IMR-90 (cell line): Measurements from ENCODE around the gene ADGRG3. TPM values are rescaled to one million over a fixed set of nuclear protein-coding genes. Genes with fewer than 3 reads are reported as not detected.

ENCODE experiments used
- ATAC-seq: fragments of 200-7000 bp; cut with Tn5 transposase; 2 replicates; pipeline ENCODE4 v1.9.1; 2020; ENCODE audit warnings: low read depth, mild to moderate bottlenecking, moderate library complexity
- BruUV-seq: library from RNA; stranded (reverse); fragments of 400-500 nt; replicated peaks from 2 replicates; lab custom pipeline; 2021; lab: Mats Ljungman, UMichigan
- CTCF ChIA-PET: fragments of 300-600 bp; formaldehyde crosslinking; extraction: SDS; loops from one replicate; lab custom pipeline; 2021; ENCODE audit warnings: antibody characterized with exemption; lab: Yijun Ruan, JAX
- POLR2A ChIA-PET: fragments of 300-600 bp; sonication (Branson Sonifier 250); formaldehyde crosslinking; loops from one replicate; lab custom pipeline; 2022; ENCODE audit warnings: antibody characterized with exemption; ENCODE audit not compliant: unreplicated experiment; lab: Charles Lee
- DNase-seq: peaks from one replicate; pipeline ENCODE4 v3.0.0; 2013
- H2AFZ ChIP-seq: replicated peaks from 2 replicates; pipeline ENCODE3; 2013; ENCODE audit warnings: low read length, mild to moderate bottlenecking; ENCODE audit not compliant: poor library complexity
- H2AK5ac ChIP-seq: 2 replicates; pipeline ENCODE4 v1.6.1; 2013; ENCODE audit warnings: low read depth, low read length, inconsistent platforms
- H2AK9ac ChIP-seq: replicated peaks from 2 replicates; pipeline ENCODE3; 2013; ENCODE audit warnings: mild to moderate bottlenecking, low read depth, low read length, moderate library complexity; ENCODE audit not compliant: poor library complexity
- H2BK120ac ChIP-seq: 2 replicates; pipeline ENCODE4 v1.6.1; 2013; ENCODE audit warnings: low read depth, low read length, inconsistent platforms
- H2BK15ac ChIP-seq: 3 replicates; pipeline ENCODE4 v1.6.1; 2013; ENCODE audit warnings: low read depth, low read length, inconsistent platforms
- H2BK20ac ChIP-seq: 2 replicates; pipeline ENCODE4 v1.6.1; 2013; ENCODE audit warnings: low read depth, mild to moderate bottlenecking, inconsistent platforms, low read length, moderate library complexity
- H2BK5ac ChIP-seq: 2 replicates; pipeline ENCODE4 v1.6.1; 2013; ENCODE audit warnings: mild to moderate bottlenecking, low read depth, low read length, inconsistent platforms; ENCODE audit not compliant: poor library complexity, severe bottlenecking
- H3K14ac ChIP-seq: replicated peaks from 2 replicates; pipeline ENCODE4 v1.6.1; 2013; ENCODE audit warnings: low read depth, low read length, inconsistent platforms
- H3K18ac ChIP-seq: 2 replicates; pipeline ENCODE4 v1.6.1; 2013; ENCODE audit warnings: low read depth, low read length, control low read depth
- H3K23ac ChIP-seq: 2 replicates; pipeline ENCODE4 v1.6.1; 2013; ENCODE audit warnings: low read depth, low read length, inconsistent platforms
- H3K27ac ChIP-seq: 2 replicates; pipeline ENCODE4 v1.5.1; 2013; ENCODE audit warnings: mild to moderate bottlenecking, control low read depth, low read length; ENCODE audit not compliant: insufficient read depth
- H3K27me3 ChIP-seq: 2 replicates; pipeline ENCODE4 v1.6.1; 2013; ENCODE audit warnings: low read length; ENCODE audit not compliant: control insufficient read depth, insufficient read depth
- H3K36me3 ChIP-seq: 2 replicates; pipeline ENCODE4 v1.6.1; 2013; ENCODE audit warnings: low read length, mixed read lengths; ENCODE audit not compliant: control insufficient read depth, insufficient read depth
- H3K4ac ChIP-seq: 2 replicates; pipeline ENCODE4 v1.6.1; 2013; ENCODE audit warnings: low read depth, low read length, inconsistent platforms
- H3K4me1 ChIP-seq: 2 replicates; pipeline ENCODE4 v1.6.1; 2013; ENCODE audit warnings: low read length, mixed read lengths; ENCODE audit not compliant: control insufficient read depth, insufficient read depth
- H3K4me2 ChIP-seq: 2 replicates; pipeline ENCODE4 v1.6.1; 2013; ENCODE audit warnings: low read depth, mild to moderate bottlenecking, control low read depth, low read length, moderate library complexity
- H3K4me3 ChIP-seq: 2 replicates; pipeline ENCODE4 v1.5.1; 2013; ENCODE audit warnings: low read depth, mild to moderate bottlenecking, control low read depth, low read length, moderate library complexity; ENCODE audit not compliant: insufficient read depth
- H3K56ac ChIP-seq: 2 replicates; pipeline ENCODE4 v1.6.1; 2013; ENCODE audit warnings: low read length, inconsistent platforms; ENCODE audit not compliant: insufficient read depth; ENCODE audit errors: extremely low read depth
- H3K79me1 ChIP-seq, 2 experiments: 2 replicates each; pipeline ENCODE4 v1.6.1; 2013; ENCODE audit warnings: low read length in 2 of 2, inconsistent platforms in 1 of 2, low read depth in 1 of 2
- H3K9ac ChIP-seq: 2 replicates; pipeline ENCODE4 v1.6.1; 2013; ENCODE audit warnings: low read depth, low read length, control low read depth
- H3K9me1 ChIP-seq: 2 replicates; pipeline ENCODE4 v1.6.1; 2013; ENCODE audit warnings: low read length, inconsistent platforms; ENCODE audit not compliant: insufficient read depth
- H3K9me3 ChIP-seq: 2 replicates; pipeline ENCODE4 v1.6.1; 2013; ENCODE audit warnings: low read length; ENCODE audit not compliant: control insufficient read depth, insufficient read depth
- H4K20me1 ChIP-seq: 2 replicates; pipeline ENCODE4 v1.6.1; 2013; ENCODE audit warnings: low read length, inconsistent platforms; ENCODE audit not compliant: insufficient read depth
- H4K5ac ChIP-seq: 2 replicates; pipeline ENCODE4 v1.6.1; 2013; ENCODE audit warnings: mild to moderate bottlenecking, low read depth, low read length, control low read depth
- H4K8ac ChIP-seq, 2 experiments: 2 replicates each; pipeline ENCODE4 v1.6.1; 2013; ENCODE audit warnings: low read depth in 2 of 2, low read length in 2 of 2, control low read depth in 1 of 2, inconsistent platforms in 1 of 2
- H4K91ac ChIP-seq: 2 replicates; pipeline ENCODE4 v1.6.1; 2013; ENCODE audit warnings: low read depth, low read length, inconsistent platforms; ENCODE audit not compliant: insufficient read depth
- BHLHE40 ChIP-seq: fragments of 150-350 bp; IDR thresholded peaks from 2 replicates; pipeline ENCODE4 v1.6.1; 2016; ENCODE audit warnings: mild to moderate bottlenecking, low read depth, low read length
- CEBPB ChIP-seq: IDR thresholded peaks from 2 replicates; pipeline ENCODE4 v1.6.1; 2012; ENCODE audit warnings: low read depth, low read length, improper control_type of control experiment
- CHD1 ChIP-seq: IDR thresholded peaks from 2 replicates; pipeline ENCODE4 v1.6.1; 2012; ENCODE audit warnings: low read depth, low read length, improper control_type of control experiment
- FOS ChIP-seq: fragments of 150-350 bp; IDR thresholded peaks from 2 replicates; pipeline ENCODE4 v1.6.1; 2016; ENCODE audit warnings: low read depth, low read length
- MAFK ChIP-seq: IDR thresholded peaks from 2 replicates; pipeline ENCODE4 v1.6.1; 2012; ENCODE audit warnings: low read depth, low read length, improper control_type of control experiment
- MAZ ChIP-seq: IDR thresholded peaks from 2 replicates; pipeline ENCODE4 v1.6.1; 2012; ENCODE audit warnings: low read depth, mild to moderate bottlenecking, low read length, improper control_type of control experiment, moderate library complexity, borderline replicate concordance
- MXI1 ChIP-seq: IDR thresholded peaks from 2 replicates; pipeline ENCODE4 v1.6.1; 2012; ENCODE audit warnings: low read depth, mild to moderate bottlenecking, low read length, moderate library complexity, borderline replicate concordance
- NFE2L2 ChIP-seq: fragments of 150-350 bp; IDR thresholded peaks from 2 replicates; pipeline ENCODE4 v1.6.1; 2016; ENCODE audit warnings: low read depth, mild to moderate bottlenecking, low read length
- POLR2A ChIP-seq: IDR thresholded peaks from 2 replicates; pipeline ENCODE4 v1.6.1; 2012; ENCODE audit warnings: mild to moderate bottlenecking, low read depth, low read length
- RAD21 ChIP-seq: IDR thresholded peaks from 2 replicates; pipeline ENCODE4 v1.6.1; 2012; ENCODE audit warnings: low read length, improper control_type of control experiment
- RCOR1 ChIP-seq: IDR thresholded peaks from 2 replicates; pipeline ENCODE4 v1.6.1; 2012; ENCODE audit warnings: mild to moderate bottlenecking, low read length, improper control_type of control experiment; ENCODE audit not compliant: insufficient replicate concordance
- RFX5 ChIP-seq: IDR thresholded peaks from 2 replicates; pipeline ENCODE4 v1.8.0; 2012; ENCODE audit warnings: low read depth, mild to moderate bottlenecking, low read length, moderate library complexity
- SMC3 ChIP-seq: fragments of 150-350 bp; IDR thresholded peaks from 2 replicates; pipeline ENCODE4 v1.6.1; 2016; ENCODE audit warnings: low read depth, mild to moderate bottlenecking, antibody characterized with exemption, low read length, moderate library complexity
- WGBS, 2 experiments: methylation state at CpG; one replicate each; pipeline versions ENCODE4 v1.1.5 to v1.1.7; 2013; ENCODE audit warnings: missing lambda C conversion rate in 2 of 2; ENCODE audit not compliant: insufficient read length in 1 of 2; ENCODE audit errors: extremely low coverage in 2 of 2; 5-methylcytosine and 5-hydroxymethylcytosine counted together
- dilution Hi-C: fragments of 300-500 bp; cut with HindIII; formaldehyde crosslinking; loops from one replicate; pipeline ENCODE4 v1.14.3; 2018; ENCODE audit warnings: low sequenced_read_pairs; ENCODE audit not compliant: unreplicated experiment
- in situ Hi-C: fragments of 300-500 bp; cut with MboI; formaldehyde crosslinking; loops from 3 replicates; pipeline ENCODE4 v1.14.3; 2019; ENCODE audit warnings: low sequenced_read_pairs, inconsistent platforms, mixed read lengths
- intact Hi-C: fragments of 100-400 bp; cut with micrococcal nuclease; formaldehyde crosslinking; loops from 2 replicates; pipeline ENCODE4 v1.10.0; 2022
- polyA plus RNA-seq, 3 experiments: library from polyadenylated mRNA; depleted of rRNA; stranded (reverse); fragments of >200 nt; gene quantifications; 2 replicates each; pipeline ENCODE4 v1.2.3, GENCODE V29; 2012; ENCODE audit warnings: low replicate concordance in 1 of 3
- total RNA-seq: library from RNA; depleted of rRNA; stranded (reverse); fragments of >200 nt; gene quantifications from 2 replicates; pipeline ENCODE4 v1.2.3, GENCODE V29; 2012
- TF ChIP-seq, protein P1 (sequence below): fragments of 150-350 bp; IDR thresholded peaks from 2 replicates; pipeline ENCODE4 v1.6.1; 2016; ENCODE audit warnings: low read depth, mild to moderate bottlenecking, low read length, moderate library complexity, borderline replicate concordance
- TF ChIP-seq, protein P2 (sequence below): fragments of 150-350 bp; IDR thresholded peaks from 2 replicates; pipeline ENCODE4 v1.6.1; 2017; ENCODE audit warnings: mild to moderate bottlenecking, antibody characterized with exemption, low read length, low read depth
- TF ChIP-seq, protein P3 (sequence below): conservative IDR thresholded peaks from 2 replicates; pipeline ENCODE4 v1.5.1; 2012; ENCODE audit warnings: mild to moderate bottlenecking, low read depth, low read length, improper control_type of control experiment

The ADGRG3 gene
- total and polyA plus RNA-seq, 2 of the 4 experiments (the other 2 are of a cell fraction), result not detected

DNA sequence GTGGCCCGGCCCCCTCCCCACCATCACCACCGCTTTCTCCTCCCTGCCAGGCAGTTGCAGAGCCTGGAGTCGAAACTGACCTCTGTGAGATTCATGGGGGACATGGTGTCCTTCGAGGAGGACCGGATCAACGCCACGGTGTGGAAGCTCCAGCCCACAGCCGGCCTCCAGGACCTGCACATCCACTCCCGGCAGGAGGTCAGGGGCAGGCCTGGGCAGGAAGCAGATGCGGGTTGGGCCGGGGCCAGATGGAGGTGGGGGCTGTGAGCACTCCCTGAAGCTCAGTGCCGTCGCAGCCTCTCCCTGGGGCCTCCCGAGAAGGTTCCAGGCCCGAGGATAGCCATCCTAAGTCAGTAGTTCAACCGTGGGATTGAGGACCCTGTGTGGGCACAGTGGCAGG, 14.2 kb upstream of the ADGRG3 start:
- Histone ChIP-seq H2BK5ac (no peak overlapping the region), H3K14ac (no peak overlapping the region), H2BK120ac (no peak overlapping the region), H4K20me1 (no peaks in the 10 kb centered on the region), H3K4ac (no peak overlapping the region), H3K4me2 (no peak overlapping the region), H3K23ac (no peak overlapping the region), H3K18ac (no peak overlapping the region), H3K79me1 (no peaks in the 10 kb centered on the region), H2AFZ (peak overlapping the region; percentile 49), H3K9ac (no peak overlapping the region), H3K9me1 (no peaks in the 10 kb centered on the region; the same call in 1 of the 2 replicates), H4K8ac (no peak overlapping the region), H2BK20ac (no peak overlapping the region), H3K4me3 (no peak overlapping the region), H3K27ac (no peak overlapping the region), H2AK9ac (no peak overlapping the region), H3K9me3 (no peaks in the 10 kb centered on the region), H4K5ac (no peak overlapping the region), H3K56ac (no peak overlapping the region), H2BK15ac (no peak overlapping the region), H3K4me1 (no peaks in the 10 kb centered on the region), H2AK5ac (no peak overlapping the region), H3K27me3 (no peaks in the 10 kb centered on the region; the same call in 1 of the 2 replicates), H4K91ac (no peak overlapping the region), H3K36me3 (no peaks in the 10 kb centered on the region)
- no peak for ATAC-seq
- TF ChIP-seq POLR2A, result no peak
- TF ChIP-seq, protein P1, sequence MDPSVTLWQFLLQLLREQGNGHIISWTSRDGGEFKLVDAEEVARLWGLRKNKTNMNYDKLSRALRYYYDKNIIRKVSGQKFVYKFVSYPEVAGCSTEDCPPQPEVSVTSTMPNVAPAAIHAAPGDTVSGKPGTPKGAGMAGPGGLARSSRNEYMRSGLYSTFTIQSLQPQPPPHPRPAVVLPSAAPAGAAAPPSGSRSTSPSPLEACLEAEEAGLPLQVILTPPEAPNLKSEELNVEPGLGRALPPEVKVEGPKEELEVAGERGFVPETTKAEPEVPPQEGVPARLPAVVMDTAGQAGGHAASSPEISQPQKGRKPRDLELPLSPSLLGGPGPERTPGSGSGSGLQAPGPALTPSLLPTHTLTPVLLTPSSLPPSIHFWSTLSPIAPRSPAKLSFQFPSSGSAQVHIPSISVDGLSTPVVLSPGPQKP, result no peak
- TF ChIP-seq, protein P2, sequence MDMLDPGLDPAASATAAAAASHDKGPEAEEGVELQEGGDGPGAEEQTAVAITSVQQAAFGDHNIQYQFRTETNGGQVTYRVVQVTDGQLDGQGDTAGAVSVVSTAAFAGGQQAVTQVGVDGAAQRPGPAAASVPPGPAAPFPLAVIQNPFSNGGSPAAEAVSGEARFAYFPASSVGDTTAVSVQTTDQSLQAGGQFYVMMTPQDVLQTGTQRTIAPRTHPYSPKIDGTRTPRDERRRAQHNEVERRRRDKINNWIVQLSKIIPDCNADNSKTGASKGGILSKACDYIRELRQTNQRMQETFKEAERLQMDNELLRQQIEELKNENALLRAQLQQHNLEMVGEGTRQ, result no peak
- no peak for TF ChIP-seq RFX5
- no peak; the same call in 1 of the 2 replicates for TF ChIP-seq MAZ
- no peak for TF ChIP-seq RCOR1
- no peak for TF ChIP-seq MAFK
- TF ChIP-seq CHD1, result no peak
- no peak for TF ChIP-seq RAD21
- TF ChIP-seq NFE2L2, result no peak
- TF ChIP-seq, protein P3, sequence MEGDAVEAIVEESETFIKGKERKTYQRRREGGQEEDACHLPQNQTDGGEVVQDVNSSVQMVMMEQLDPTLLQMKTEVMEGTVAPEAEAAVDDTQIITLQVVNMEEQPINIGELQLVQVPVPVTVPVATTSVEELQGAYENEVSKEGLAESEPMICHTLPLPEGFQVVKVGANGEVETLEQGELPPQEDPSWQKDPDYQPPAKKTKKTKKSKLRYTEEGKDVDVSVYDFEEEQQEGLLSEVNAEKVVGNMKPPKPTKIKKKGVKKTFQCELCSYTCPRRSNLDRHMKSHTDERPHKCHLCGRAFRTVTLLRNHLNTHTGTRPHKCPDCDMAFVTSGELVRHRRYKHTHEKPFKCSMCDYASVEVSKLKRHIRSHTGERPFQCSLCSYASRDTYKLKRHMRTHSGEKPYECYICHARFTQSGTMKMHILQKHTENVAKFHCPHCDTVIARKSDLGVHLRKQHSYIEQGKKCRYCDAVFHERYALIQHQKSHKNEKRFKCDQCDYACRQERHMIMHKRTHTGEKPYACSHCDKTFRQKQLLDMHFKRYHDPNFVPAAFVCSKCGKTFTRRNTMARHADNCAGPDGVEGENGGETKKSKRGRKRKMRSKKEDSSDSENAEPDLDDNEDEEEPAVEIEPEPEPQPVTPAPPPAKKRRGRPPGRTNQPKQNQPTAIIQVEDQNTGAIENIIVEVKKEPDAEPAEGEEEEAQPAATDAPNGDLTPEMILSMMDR, result no peak
- no peak for TF ChIP-seq FOS
- no peak for TF ChIP-seq CEBPB
- no peak for TF ChIP-seq MXI1
- TF ChIP-seq BHLHE40, result no peak
- no peak for TF ChIP-seq SMC3
- WGBS, 2 experiments, result 48% methylated on average over 7 of the region's 16 CpGs; no CpG with 5 or more reads in 1 of the 2 experiments
- in situ Hi-C loops, result no loop called here
- intact Hi-C loops, result no loop called here
- dilution Hi-C loops, result no loop called here
- DNase-seq, result no peak
- ChIA-PET POLR2A (no interaction called here), CTCF (no interaction called here)
- BruUV-seq, result no TSS peak
